HG03354 (cell line): Measurements from ENCODE around the gene VSIG8.

ENCODE experiments used
- ATAC-seq: cut with Tn5 transposase; IDR thresholded peaks from one replicate; pipeline ENCODE4 v1.9.1; 2021; ENCODE audit warnings: mild to moderate bottlenecking; ENCODE audit not compliant: unreplicated experiment, poor library complexity, severe bottlenecking

VSIG8 gene

DNA sequence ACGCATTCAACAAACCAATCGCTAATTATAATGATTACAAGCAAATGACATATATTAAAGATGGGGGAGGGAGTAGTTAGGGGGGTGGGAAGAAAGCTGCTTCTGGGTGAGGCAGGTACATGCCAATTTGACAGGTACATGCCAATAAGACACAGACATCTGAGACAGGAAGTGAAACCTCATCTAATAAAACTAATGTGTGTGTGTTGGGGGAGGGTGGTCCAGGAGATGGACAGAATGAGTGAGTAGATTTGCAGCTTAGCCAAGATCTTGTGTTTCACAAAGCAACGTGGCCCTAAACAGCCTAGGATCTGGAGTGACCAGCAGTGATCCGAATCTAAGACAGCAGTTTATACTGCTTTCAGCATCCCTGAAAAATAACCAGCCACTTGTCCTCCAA lies 26.7 kb upstream of the VSIG8 start:
- no peak for ATAC-seq

DNA sequence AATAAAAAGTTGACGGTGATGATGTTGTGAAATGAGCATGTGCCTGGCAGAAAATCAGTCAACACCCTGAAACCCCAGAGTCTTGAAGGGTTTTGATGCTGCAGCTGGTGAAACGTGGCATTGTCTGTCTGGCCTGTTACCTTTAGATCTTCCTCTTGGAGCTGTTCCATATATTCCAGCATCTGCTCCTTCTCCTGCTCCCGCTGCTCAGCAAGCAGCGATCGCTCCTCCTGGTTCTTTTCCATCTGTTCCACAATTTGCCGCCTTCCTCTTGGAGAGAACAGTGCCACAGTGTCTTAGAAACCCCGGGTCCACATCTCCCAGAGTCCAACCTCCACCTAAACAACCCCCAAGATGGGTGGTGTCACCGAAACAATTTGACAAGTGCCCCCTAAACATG lies 21.8 kb upstream of the VSIG8 start:
- no peak for ATAC-seq

GRCh38 chr1:159883134-159883533 lies 20.7 kb upstream of the VSIG8 start:
- ATAC-seq, result no peak

GRCh38 chr1:159882527-159882862 lies 20.0 kb upstream of the VSIG8 start:
- no peak for ATAC-seq

GRCh38 chr1:159881622-159882526 lies 19.4 kb upstream of the VSIG8 start:
- ATAC-seq, result no peak

DNA sequence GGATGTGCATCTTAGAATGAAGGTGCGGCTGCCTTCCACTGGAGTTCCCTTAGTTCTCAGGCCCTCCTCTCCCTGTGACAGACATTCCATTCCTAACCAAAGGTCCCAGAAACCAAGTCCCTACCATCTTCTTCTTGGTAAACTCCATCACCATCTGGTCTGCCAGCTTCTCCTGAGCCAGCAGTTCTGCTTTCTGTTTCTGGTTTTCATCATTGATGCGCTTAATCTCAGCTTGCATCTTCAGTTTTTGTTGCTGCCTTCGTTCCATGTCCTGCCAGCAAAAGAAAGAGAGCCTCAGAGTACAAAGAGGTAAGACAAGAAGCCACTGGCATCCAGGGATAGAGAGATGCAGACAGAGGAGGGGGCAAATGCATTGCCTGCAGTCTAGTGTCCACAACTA lies 18.0 kb upstream of the VSIG8 start:
- no peak for ATAC-seq

GRCh38 chr1:159879977-159880376 lies 17.5 kb upstream of the VSIG8 start:
- ATAC-seq, result no peak

DNA sequence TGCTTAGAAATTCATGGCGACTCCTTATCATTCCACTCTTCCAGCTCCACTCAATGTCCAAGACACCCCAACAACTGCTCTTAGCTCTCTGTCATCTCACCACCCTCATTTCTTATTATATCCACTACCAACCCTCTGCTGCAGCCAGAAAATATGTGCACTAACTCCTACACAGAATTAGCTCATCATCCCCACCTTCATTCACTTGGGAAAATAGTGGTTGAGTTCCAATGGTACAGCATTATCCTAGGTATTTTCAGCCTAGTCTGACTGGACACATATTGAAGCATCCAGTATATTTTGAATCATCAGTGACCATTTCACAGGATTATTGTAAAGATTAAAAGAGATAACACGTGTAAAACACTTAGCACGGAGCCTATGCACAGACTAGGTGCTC lies 16.7 kb upstream of the VSIG8 start:
- ATAC-seq, result no peak

GRCh38 chr1:159877695-159878444 lies 15.4 kb upstream of the VSIG8 start:
- ATAC-seq, result no peak

- no peak for ATAC-seq
These were observed 11.2 kb upstream of the VSIG8 start for GRCh38 chr1:159873530-159874143.

GRCh38 chr1:159872891-159873290 lies 10.4 kb upstream of the VSIG8 start:
- ATAC-seq, result no peak

DNA sequence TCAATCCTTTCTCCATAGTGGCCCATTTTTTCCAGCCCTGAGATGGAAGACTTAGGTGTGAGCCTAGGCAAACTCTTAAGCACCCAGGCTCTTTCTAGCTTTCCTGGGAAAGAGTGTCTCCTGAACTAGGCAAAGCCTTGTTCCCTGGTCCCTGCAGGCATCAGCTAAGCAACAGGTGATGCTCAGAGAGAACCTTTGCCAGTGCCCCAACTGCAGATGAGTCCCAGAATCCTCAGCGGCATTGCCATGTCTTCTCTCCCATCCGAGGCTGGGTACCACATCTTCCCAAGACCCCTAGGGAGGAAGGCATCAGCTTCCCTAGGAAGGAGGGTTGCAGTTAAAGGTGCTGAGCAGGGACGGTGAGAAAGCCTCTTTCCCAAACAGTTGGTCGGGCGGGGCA lies 8.2 kb upstream of the VSIG8 start:
- no peak for ATAC-seq

GRCh38 chr1:159869607-159870006 lies 7.2 kb upstream of the VSIG8 start:
- no peak for ATAC-seq

DNA sequence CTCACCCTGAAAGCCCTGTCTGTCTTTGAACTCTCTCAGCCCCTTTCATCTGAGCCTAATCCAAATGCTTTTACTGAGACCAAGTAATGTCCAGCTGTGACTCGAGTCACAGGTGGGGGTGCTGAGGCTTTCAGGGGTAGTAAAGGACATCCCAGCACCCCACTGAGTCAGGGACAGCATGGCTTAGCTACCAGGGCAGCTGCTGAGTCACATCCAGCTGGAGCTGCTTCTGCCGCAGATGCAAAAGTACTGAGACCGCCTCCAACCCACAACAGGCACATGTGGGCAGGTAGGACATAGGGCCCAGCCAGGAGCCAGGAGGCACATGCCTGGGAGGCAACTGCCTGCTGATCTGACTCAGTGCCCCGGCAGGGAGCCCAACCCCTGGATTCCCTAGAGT lies 6.7 kb upstream of the VSIG8 start:
- no peak for ATAC-seq

- ATAC-seq, result no peak
These were observed 6.3 kb upstream of the VSIG8 start for GRCh38 chr1:159868766-159869165.

DNA sequence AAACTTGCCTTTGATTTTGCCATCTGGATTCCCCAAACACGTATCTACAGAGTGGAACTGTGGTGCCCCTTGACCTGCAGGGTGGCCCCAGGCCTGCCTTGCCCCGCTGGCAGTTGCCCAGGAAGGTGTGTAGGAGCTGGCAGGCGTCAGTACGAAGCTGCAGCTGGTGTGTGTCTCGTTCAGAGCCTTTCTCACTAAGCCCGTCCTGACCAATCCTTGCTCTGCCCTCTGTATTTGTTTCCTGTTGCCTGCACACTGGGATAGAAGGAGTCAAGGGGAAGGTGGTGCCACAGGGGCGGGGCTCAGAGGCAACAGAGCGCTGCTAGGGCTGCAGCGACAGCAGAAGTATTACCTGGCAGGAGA lies 5.2 kb upstream of the VSIG8 start:
- no peak for ATAC-seq

GRCh38 chr1:159866905-159867663 lies 4.6 kb upstream of the VSIG8 start:
- ATAC-seq, result no peak

GRCh38 chr1:159866066-159866465 lies 3.6 kb upstream of the VSIG8 start:
- no peak for ATAC-seq

DNA sequence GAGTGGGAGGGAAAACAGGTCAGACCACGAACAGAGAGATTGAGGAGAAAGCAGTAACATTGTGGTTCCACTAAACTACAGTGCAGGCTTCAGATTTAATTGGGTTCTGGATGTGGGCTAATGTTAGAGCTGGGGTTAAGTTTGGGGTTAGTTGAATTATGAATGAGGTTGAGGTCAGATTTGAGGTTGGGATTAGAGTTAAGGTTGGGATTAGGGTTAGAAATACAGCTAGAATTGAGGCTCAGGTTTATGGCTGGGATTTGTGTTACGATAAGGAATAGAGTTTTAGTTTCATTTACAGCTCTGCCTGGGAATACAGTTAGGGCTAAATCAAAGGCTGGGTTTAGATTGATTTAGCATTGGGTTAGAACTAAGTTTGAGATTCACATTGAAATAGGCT lies 1.8 kb upstream of the VSIG8 start:
- no peak for ATAC-seq

DNA sequence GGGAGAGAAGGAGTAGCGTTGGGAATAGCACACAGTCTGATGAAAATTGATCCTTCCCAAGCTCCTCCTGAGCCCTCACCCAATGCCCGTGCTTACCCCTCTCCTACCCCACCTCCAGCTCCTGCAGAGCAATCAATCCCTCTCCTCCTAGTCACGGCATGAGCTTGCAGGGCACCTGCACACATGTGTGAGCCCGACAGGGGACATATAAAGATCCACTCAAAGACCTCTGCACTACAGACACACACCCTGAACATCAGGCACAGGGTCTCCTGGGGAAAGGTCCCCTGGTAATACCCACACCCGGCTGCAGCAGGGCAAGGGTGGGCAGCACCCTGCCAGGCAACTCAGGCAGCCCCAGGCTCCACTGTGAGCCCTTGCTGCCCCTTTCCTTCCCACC lies 426 bp downstream of the VSIG8 start:
- no peak for ATAC-seq
